NT2/D1 (cell line): ENCODE results near the gene PRF1.

ENCODE experiments used
- SUZ12 ChIP-seq: IDR thresholded peaks from 2 replicates; pipeline ENCODE4 v1.6.1; 2011; ENCODE audit not compliant: insufficient read length, insufficient read depth; ENCODE audit errors: extremely low read depth
- YY1 ChIP-seq: IDR thresholded peaks from 2 replicates; pipeline ENCODE4 v1.6.1; 2011; ENCODE audit not compliant: insufficient read length, insufficient read depth
- ZNF274 ChIP-seq: IDR thresholded peaks from 2 replicates; pipeline ENCODE4 v1.6.1; 2011; ENCODE audit warnings: mild to moderate bottlenecking, low read depth, low read length

DNA sequence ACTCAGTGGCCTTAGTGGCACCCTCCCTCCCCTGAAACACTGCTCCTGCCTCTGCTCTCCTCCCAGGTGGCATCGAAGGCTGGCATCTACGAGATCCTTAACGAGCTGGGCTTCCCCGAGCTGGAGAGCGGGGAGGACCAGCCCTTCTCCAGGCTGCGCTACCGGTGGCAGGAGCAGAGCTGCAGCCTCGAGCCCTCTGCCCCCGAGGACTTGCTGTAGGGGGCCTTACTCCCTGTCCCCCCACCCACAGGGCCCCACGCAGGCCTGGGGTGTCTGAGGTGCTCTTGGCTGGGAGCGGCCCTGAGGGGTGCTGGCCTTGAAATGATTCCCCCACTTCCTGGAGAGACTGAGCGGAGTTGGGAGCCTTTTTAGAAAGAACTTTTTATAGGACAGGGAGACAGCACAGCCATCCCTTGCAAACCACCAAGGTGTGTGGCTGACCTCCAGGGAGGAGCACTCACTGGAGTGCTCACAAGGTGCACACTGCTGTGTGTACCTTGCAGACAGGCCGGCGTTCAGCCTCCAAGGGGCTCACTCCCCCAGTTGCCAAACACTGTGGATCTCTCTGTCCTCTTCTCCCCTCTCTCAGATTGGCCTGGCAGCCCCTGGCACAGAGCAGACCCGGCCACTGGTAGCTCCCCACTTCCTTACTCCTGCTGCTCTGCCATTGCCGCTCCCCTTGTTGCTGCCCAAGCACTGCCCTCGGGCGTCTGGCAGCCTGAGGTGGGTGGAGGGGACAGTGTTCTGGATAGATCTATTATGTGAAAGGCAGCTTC, 35.8 kb downstream of the PRF1 start:
- TF ChIP-seq ZNF274 (no peak), SUZ12 (no peak), YY1 (no peak)
